ENCODE results near the gene MTHFD1L. TPM values are rescaled to one million over a fixed set of nuclear protein-coding genes. Genes with fewer than 3 reads are reported as not detected.
A peak's percentile ranks its signal among the peaks of the same experiment; 100 is the strongest.

MTHFD1L gene
- total and polyA plus RNA-seq, 2 donors (not counting 1 experiment from before 2014, with no cell fraction given): 36.1 to 48.9 TPM

GRCh38 chr6:150863213-150863928 is 2.1 kb upstream of the MTHFD1L start:
- Histone ChIP-seq H3K27ac (ENCODE audit: insufficient read depth, low read length) (no peak overlapping the region), H3K4me3 (replicated peaks in 1 of 4; ENCODE audit: control extremely low read depth in 1 of 4, insufficient read depth in 1 of 4, low read depth in 3 of 4, low read length in 4 of 4) (no peak overlapping the region), H3K27me3 (ENCODE audit: control insufficient read depth, insufficient read depth, low read length) (no peaks in the 10 kb centered on the region), H3K9ac (ENCODE audit: insufficient read depth, low read length) (no peak overlapping the region), H3K36me3 (ENCODE audit: control insufficient read depth, insufficient read depth, low read length) (no peaks in the 10 kb centered on the region), H3K79me2 (ENCODE audit: control insufficient read depth, insufficient read depth, low read length) (peaks cover 16% of the 10 kb centered on the region), H2AFZ (ENCODE audit: low read length) (no peak overlapping the region), H4K20me1 (ENCODE audit: control insufficient read depth, extremely low read depth, insufficient read depth, low read length) (no peaks in the 10 kb centered on the region), H3K4me1 (ENCODE audit: control insufficient read depth, extremely low read depth, insufficient read depth, low read length) (peaks cover 2% of the 10 kb centered on the region), H3K4me2 (ENCODE audit: extremely low read depth, insufficient read depth, low read length) (no peak overlapping the region), H3K9me3 (ENCODE audit: control insufficient read depth, insufficient read depth, low read depth, low read length) (no peaks in the 10 kb centered on the region)
- no peak for DNase-seq (ENCODE audit: low read depth in 2 of 2)
- TF ChIP-seq EZH2 (IDR thresholded peaks at IDR 0.05; ENCODE audit: low read length, missing control alignments) (no peak), CTCF (conservative IDR thresholded peaks at IDR 0.05 in 1 of 2, IDR thresholded peaks at IDR 0.05 in 1 of 2; ENCODE audit: low read depth in 1 of 2, low read length in 2 of 2) (no peak)

- Histone ChIP-seq H2AFZ (ENCODE audit: low read length) (peak overlapping the region; percentile 58), H3K4me3 (replicated peaks in 1 of 4; ENCODE audit: control extremely low read depth in 1 of 4, insufficient read depth in 1 of 4, low read depth in 3 of 4, low read length in 4 of 4) (peak overlapping the region; percentile 47 to 75 (median 62))
- DNase-seq (ENCODE audit: low read depth in 2 of 2): peak; percentile 11 to 70
Observed at GRCh38 chr6:150865043-150865405, 478 bp upstream of the MTHFD1L start.

More at GRCh38 chr6:150865043-150865405, 478 bp upstream of the MTHFD1L start:
- Histone ChIP-seq H3K27ac (ENCODE audit: insufficient read depth, low read length) (peak overlapping the region; percentile 99), H3K27me3 (ENCODE audit: control insufficient read depth, insufficient read depth, low read length) (no peaks in the 10 kb centered on the region), H3K9ac (ENCODE audit: insufficient read depth, low read length) (peak overlapping the region; percentile 98), H3K9me3 (ENCODE audit: control insufficient read depth, insufficient read depth, low read depth, low read length) (no peaks in the 10 kb centered on the region), H4K20me1 (ENCODE audit: control insufficient read depth, extremely low read depth, insufficient read depth, low read length) (no peaks in the 10 kb centered on the region), H3K36me3 (ENCODE audit: control insufficient read depth, insufficient read depth, low read length) (no peaks in the 10 kb centered on the region), H3K79me2 (ENCODE audit: control insufficient read depth, insufficient read depth, low read length) (peaks cover 28% of the 10 kb centered on the region), H3K4me2 (ENCODE audit: extremely low read depth, insufficient read depth, low read length) (peak overlapping the region; percentile 88), H3K4me1 (ENCODE audit: control insufficient read depth, extremely low read depth, insufficient read depth, low read length) (no peaks in the 10 kb centered on the region)
- TF ChIP-seq CTCF (conservative IDR thresholded peaks at IDR 0.05 in 1 of 2, IDR thresholded peaks at IDR 0.05 in 1 of 2; ENCODE audit: low read depth in 1 of 2, low read length in 2 of 2) (no peak), EZH2 (IDR thresholded peaks at IDR 0.05; ENCODE audit: low read length, missing control alignments) (no peak)

Measured in fibroblast of lung (primary cell).